ENCODE data around the gene CD86. TPM values are rescaled to one million over a fixed set of nuclear protein-coding genes. Genes with fewer than 3 reads are reported as not detected.

The CD86 gene
- total RNA-seq (ENCODE audit: low replicate concordance): not detected in 2 replicates

GRCh38 chr3:122055215-122055614 is at the start of gene CD86:
CD86 (plus strand) TSS chr3:122055362; CDS start chr3:122055490, 128 bp downstream.
- no peak for TF ChIP-seq CTCF (IDR thresholded peaks at IDR 0.05; ENCODE audit: insufficient read depth, low read length)
- H3K4me3 ChIP-seq (ENCODE audit: low read depth, low read length): no peak within 1 kb of the TSS
- no peak for DNase-seq (ENCODE audit: low read depth)

GRCh38 chr3:122006267-122006666 is 48.9 kb upstream of the CD86 start:
- no peak overlapping the region for H3K4me3 ChIP-seq (ENCODE audit: low read depth, low read length)
- no peak for DNase-seq (ENCODE audit: low read depth)
- no peak for TF ChIP-seq CTCF (IDR thresholded peaks at IDR 0.05; ENCODE audit: insufficient read depth, low read length)

- no peak overlapping the region for H3K4me3 ChIP-seq (ENCODE audit: low read depth, low read length)
- DNase-seq (ENCODE audit: low read depth): no peak
Measured at GRCh38 chr3:122008166-122008565, 47.0 kb upstream of the CD86 start.

GRCh38 chr3:122010506-122010905 is 44.7 kb upstream of the CD86 start:
- no peak for TF ChIP-seq CTCF (IDR thresholded peaks at IDR 0.05; ENCODE audit: insufficient read depth, low read length)
- no peak for DNase-seq (ENCODE audit: low read depth)
- no peak overlapping the region for H3K4me3 ChIP-seq (ENCODE audit: low read depth, low read length)

More at GRCh38 chr3:122008166-122008565, 47.0 kb upstream of the CD86 start:
- no peak for TF ChIP-seq CTCF (IDR thresholded peaks at IDR 0.05; ENCODE audit: insufficient read depth, low read length)

- TF ChIP-seq CTCF (IDR thresholded peaks at IDR 0.05; ENCODE audit: insufficient read depth, low read length): no peak
- no peak overlapping the region for H3K4me3 ChIP-seq (ENCODE audit: low read depth, low read length)
- no peak for DNase-seq (ENCODE audit: low read depth)
Measured at GRCh38 chr3:122011396-122011795, 43.8 kb upstream of the CD86 start.

- no peak for DNase-seq (ENCODE audit: low read depth)
- no peak for TF ChIP-seq CTCF (IDR thresholded peaks at IDR 0.05; ENCODE audit: insufficient read depth, low read length)
- H3K4me3 ChIP-seq (ENCODE audit: low read depth, low read length): no peak overlapping the region
Measured at GRCh38 chr3:122012821-122013220, 42.3 kb upstream of the CD86 start.

- no peak for TF ChIP-seq CTCF (IDR thresholded peaks at IDR 0.05; ENCODE audit: insufficient read depth, low read length)
- no peak overlapping the region for H3K4me3 ChIP-seq (ENCODE audit: low read depth, low read length)
- DNase-seq (ENCODE audit: low read depth): no peak
Measured at GRCh38 chr3:122013448-122013925, 41.7 kb upstream of the CD86 start.

All from fibroblast of the aortic adventitia (primary cell).